ENCODE measurements around the gene HPN. TPM values are rescaled to one million over a fixed set of nuclear protein-coding genes. Genes with fewer than 3 reads are reported as not detected.

Gene HPN
- total RNA-seq, 4 donors from 2014 or later, result 0.26 to 1.7 (median 0.56) TPM; not detected in 1

- WGBS, result 5% methylated on average over 3 of the region's 5 CpGs
- H3K27ac ChIP-seq, result peak overlapping the region; percentile 79
- DNase-seq (ENCODE audit: low spot score in 2 of 2), result no peak
- H3K9me3 ChIP-seq, result no peaks in the 10 kb centered on the region
- H3K36me3 ChIP-seq, result no peaks in the 10 kb centered on the region
- H3K27me3 ChIP-seq, result no peaks in the 10 kb centered on the region
- peaks cover 40% of the 10 kb centered on the region for H3K4me1 ChIP-seq
- H3K4me3 ChIP-seq, result no peak overlapping the region
- TF ChIP-seq POLR2AphosphoS5 (IDR thresholded peaks at IDR 0.05) (no peak), POLR2A (IDR thresholded peaks at IDR 0.05) (no peak), CTCF (IDR thresholded peaks at IDR 0.05) (no peak), EP300 (IDR thresholded peaks at IDR 0.05) (no peak)
These were observed 66.0 kb downstream of the HPN start for GRCh38 chr19:35107545-35107944.

- no peak for TF ChIP-seq POLR2AphosphoS5 (IDR thresholded peaks at IDR 0.05)
- TF ChIP-seq POLR2A (IDR thresholded peaks at IDR 0.05), result no peak
- no peak for TF ChIP-seq EP300 (IDR thresholded peaks at IDR 0.05)
- no peak for TF ChIP-seq CTCF (IDR thresholded peaks at IDR 0.05)
- no peak overlapping the region for H3K4me3 ChIP-seq
- no peaks in the 10 kb centered on the region for H3K36me3 ChIP-seq
- no peaks in the 10 kb centered on the region for H3K27me3 ChIP-seq
- DNase-seq (ENCODE audit: low spot score in 2 of 2), result no peak
- H3K9me3 ChIP-seq, result no peaks in the 10 kb centered on the region
- peaks cover 45% of the 10 kb centered on the region for H3K4me1 ChIP-seq
- peak overlapping the region; percentile 70 for H3K27ac ChIP-seq
- WGBS, result 80% methylated on average over 11 of the region's 11 CpGs
These were observed 67.2 kb downstream of the HPN start for GRCh38 chr19:35108730-35109129.

GRCh38 chr19:35109395-35110112, 68.0 kb downstream of the HPN start:
- TF ChIP-seq CTCF (IDR thresholded peaks at IDR 0.05) (no peak), POLR2A (IDR thresholded peaks at IDR 0.05) (no peak), POLR2AphosphoS5 (IDR thresholded peaks at IDR 0.05) (no peak), EP300 (IDR thresholded peaks at IDR 0.05) (no peak)
- Histone ChIP-seq H3K4me1 (peaks cover 54% of the 10 kb centered on the region), H3K9me3 (no peaks in the 10 kb centered on the region), H3K4me3 (no peak overlapping the region), H3K27ac (peak overlapping the region; percentile 70), H3K27me3 (no peaks in the 10 kb centered on the region), H3K36me3 (no peaks in the 10 kb centered on the region)
- 38% methylated on average over 21 of the region's 22 CpGs for WGBS
- no peak for DNase-seq (ENCODE audit: low spot score in 2 of 2)

- Histone ChIP-seq H3K27ac (peak overlapping the region; percentile 61), H3K4me1 (peaks cover 66% of the 10 kb centered on the region)
These were observed 69.5 kb downstream of the HPN start for GRCh38 chr19:35110974-35111373.

More at GRCh38 chr19:35110974-35111373, 69.5 kb downstream of the HPN start:
- H3K27me3 ChIP-seq, result no peaks in the 10 kb centered on the region
- no peaks in the 10 kb centered on the region for H3K36me3 ChIP-seq
- no peak for TF ChIP-seq CTCF (IDR thresholded peaks at IDR 0.05)
- TF ChIP-seq POLR2A (IDR thresholded peaks at IDR 0.05), result no peak
- no peak for TF ChIP-seq EP300 (IDR thresholded peaks at IDR 0.05)
- TF ChIP-seq POLR2AphosphoS5 (IDR thresholded peaks at IDR 0.05), result no peak
- 37% methylated on average over 9 of the region's 9 CpGs for whole genome bisulfite sequencing
- no peaks in the 10 kb centered on the region for H3K9me3 ChIP-seq
- no peak for DNase-seq (ENCODE audit: low spot score in 2 of 2)
- H3K4me3 ChIP-seq, result no peak overlapping the region

Measured in suprapubic skin (tissue), 4 donors.